SK-N-SH (cell line): ENCODE measurements around the gene TRIM67. TPM values are rescaled to one million over a fixed set of nuclear protein-coding genes. Genes with fewer than 3 reads are reported as not detected.

Experiments
- CTCF ChIA-PET: fragments of 300-600, 350-600 bp; formaldehyde crosslinking; extraction: SDS; loops from one replicate; lab custom pipeline; 2021; lab: Yijun Ruan, JAX
- POLR2A ChIA-PET: fragments of 350-600 bp; sonication (Branson Sonifier 250); formaldehyde crosslinking; extraction: SDS; loops from one replicate; lab custom pipeline; 2020; ENCODE audit warnings: antibody characterized with exemption, inconsistent platforms; lab: Yijun Ruan, JAX
- DNase-seq: peaks from one replicate; pipeline ENCODE4 v3.0.0; 2012
- H2AFZ ChIP-seq: fragments of 200-600 bp; sonication (generic); 2 replicates; pipeline ENCODE4 v1.8.1; 2016; ENCODE audit warnings: antibody characterized with exemption, mild to moderate bottlenecking, low read depth
- H3F3A ChIP-seq: fragments of 200-600 bp; sonication (generic); replicated peaks from 2 replicates; pipeline ENCODE3; 2016; ENCODE audit warnings: antibody characterized with exemption, mild to moderate bottlenecking; ENCODE audit not compliant: insufficient read depth
- H3K27ac ChIP-seq, 2 experiments: fragments of 200-500 bp in 1 of 2; fragments of 200-600 bp in 1 of 2; sonication (Bioruptor generic) in 1 of 2; sonication (generic), shearing (Covaris generic) in 1 of 2; 2 replicates each; pipeline versions ENCODE4 v1.5.1 to v1.6.1; 2014 to 2016; ENCODE audit warnings: low read depth in 2 of 2, inconsistent platforms in 1 of 2, low read length in 1 of 2, mild to moderate bottlenecking in 1 of 2, mixed read lengths in 1 of 2
- H3K27me3 ChIP-seq: fragments of 200-600 bp; sonication (generic), shearing (Covaris generic); 2 replicates; pipeline ENCODE4 v1.6.1; 2016; ENCODE audit warnings: mixed run types; ENCODE audit not compliant: insufficient read depth
- H3K36me3 ChIP-seq, 2 experiments: fragments of 200-500 bp in 1 of 2; fragments of 200-600 bp in 1 of 2; sonication (Bioruptor generic) in 1 of 2; sonication (generic) in 1 of 2; replicated peaks in 1 of 2; 2 replicates each; pipeline versions ENCODE3 to v1.5.1; 2014 to 2016; ENCODE audit warnings: low read length in 1 of 2, mild to moderate bottlenecking in 1 of 2; ENCODE audit not compliant: insufficient read depth in 2 of 2, control insufficient read depth in 1 of 2
- H3K4me1 ChIP-seq, 2 experiments: fragments of 200-500 bp in 1 of 2; fragments of 200-600 bp in 1 of 2; sonication (Bioruptor generic) in 1 of 2; sonication (generic), shearing (Covaris generic) in 1 of 2; 2 replicates each; pipeline versions ENCODE4 v1.5.1 to v1.6.1; 2014 to 2016; ENCODE audit warnings: low read depth in 1 of 2, low read length in 1 of 2, mixed run types in 1 of 2; ENCODE audit not compliant: insufficient read depth in 2 of 2, control insufficient read depth in 1 of 2
- H3K4me2 ChIP-seq: fragments of 200-600 bp; sonication (generic), shearing (Covaris generic); 2 replicates; pipeline ENCODE4 v1.6.1; 2017; ENCODE audit warnings: mixed run types
- H3K4me3 ChIP-seq, 2 experiments: fragments of 200-500 bp in 1 of 2; fragments of 200-600 bp in 1 of 2; sonication (Bioruptor generic) in 1 of 2; sonication (generic), shearing (Covaris generic) in 1 of 2; 2 replicates each; pipeline versions ENCODE4 v1.5.1 to v1.8.1; 2014 to 2016; ENCODE audit warnings: low read depth in 2 of 2, inconsistent platforms in 1 of 2, low read length in 1 of 2, mild to moderate bottlenecking in 1 of 2, mixed read lengths in 1 of 2, moderate library complexity in 1 of 2
- H3K79me2 ChIP-seq: fragments of 200-600 bp; sonication (generic); 2 replicates; pipeline ENCODE4 v1.8.1; 2017; ENCODE audit warnings: mild to moderate bottlenecking; ENCODE audit not compliant: insufficient read depth
- H3K9ac ChIP-seq: fragments of 200-600 bp; sonication (generic); 2 replicates; pipeline ENCODE4 v1.6.1; 2017; ENCODE audit warnings: mixed run types
- H3K9me2 ChIP-seq: fragments of 200-600 bp; sonication (generic); 2 replicates; pipeline ENCODE4 v1.6.1; 2017; ENCODE audit warnings: mixed run types
- H3K9me3 ChIP-seq: fragments of 200-600 bp; sonication (generic); 2 replicates; pipeline ENCODE4 v1.6.1; 2017; ENCODE audit warnings: mixed run types, mild to moderate bottlenecking, moderate library complexity
- H4K20me1 ChIP-seq: fragments of 200-600 bp; sonication (generic); 2 replicates; pipeline ENCODE4 v1.6.1; 2017; ENCODE audit warnings: mild to moderate bottlenecking, mixed run types; ENCODE audit not compliant: insufficient read depth
- FOXJ3 ChIP-seq: sonication (generic); formaldehyde crosslinking; IDR thresholded peaks from 2 replicates; pipeline ENCODE4 v1.5.1; 2020; ENCODE audit warnings: mild to moderate bottlenecking, missing genetic modification reagents
- FOXM1 ChIP-seq: IDR thresholded peaks from 2 replicates; pipeline ENCODE4 v1.4.0; 2012; ENCODE audit warnings: low read depth, mild to moderate bottlenecking
- GATA2 ChIP-seq: sonication (generic); formaldehyde crosslinking; IDR thresholded peaks from 2 replicates; pipeline ENCODE4 v1.5.0; 2020; ENCODE audit warnings: mild to moderate bottlenecking, missing genetic modification reagents
- IRF3 ChIP-seq: fragments of 150-350 bp; IDR thresholded peaks from 2 replicates; pipeline ENCODE4 v1.6.1; 2016; ENCODE audit warnings: mild to moderate bottlenecking, low read depth, low read length
- MAX ChIP-seq: IDR thresholded peaks from 2 replicates; pipeline ENCODE4 v1.4.0; 2012; ENCODE audit warnings: low read depth
- MEF2A ChIP-seq: IDR thresholded peaks from 2 replicates; pipeline ENCODE4 v1.4.0; 2012; ENCODE audit warnings: low read depth, borderline replicate concordance
- MXI1 ChIP-seq: IDR thresholded peaks from 2 replicates; pipeline ENCODE4 v1.6.1; 2012; ENCODE audit warnings: mild to moderate bottlenecking, low read depth, low read length, improper control_type of control experiment
- NRF1 ChIP-seq: IDR thresholded peaks from 2 replicates; pipeline ENCODE4 v1.6.1; 2012; ENCODE audit warnings: low read depth, mild to moderate bottlenecking, low read length
- PBX3 ChIP-seq: IDR thresholded peaks from 2 replicates; pipeline ENCODE4; 2012
- RCOR1 ChIP-seq: fragments of 150-350 bp; IDR thresholded peaks from 2 replicates; pipeline ENCODE4 v1.6.1; 2017; ENCODE audit warnings: antibody characterized with exemption, low read length
- REST ChIP-seq: IDR thresholded peaks from 2 replicates; pipeline ENCODE4 v1.6.1; 2012; ENCODE audit warnings: mild to moderate bottlenecking, low read depth, low read length, moderate library complexity
- RFX5 ChIP-seq: IDR thresholded peaks from 2 replicates; pipeline ENCODE4 v1.6.1; 2012; ENCODE audit warnings: mild to moderate bottlenecking, improper control_type of control experiment, low read length
- SIN3A ChIP-seq: IDR thresholded peaks from 2 replicates; pipeline ENCODE4 v1.6.1; 2012; ENCODE audit warnings: low read depth, mild to moderate bottlenecking, low read length, moderate library complexity, borderline replicate concordance
- TCF12 ChIP-seq: IDR thresholded peaks from 2 replicates; pipeline ENCODE4 v1.4.0; 2012
- ZBTB33 ChIP-seq: IDR thresholded peaks from 2 replicates; pipeline ENCODE4 v1.4.0; 2012; ENCODE audit warnings: low read depth, borderline replicate concordance
- WGBS: methylation state at CpG from one replicate; pipeline ENCODE4 v1.1.6; 2017; ENCODE audit warnings: low lambda C conversion rate; 5-methylcytosine and 5-hydroxymethylcytosine counted together
- polyA plus RNA-seq, 3 experiments: library from polyadenylated mRNA; depleted of rRNA; stranded (reverse); fragments of >200 nt; gene quantifications; 2 replicates each; pipeline ENCODE4 v1.2.3, GENCODE V29; 2012

The TRIM67 gene
- polyA plus RNA-seq, 1 of the 3 experiments (the other 2 are of a cell fraction) = not detected

GRCh38 chr1:231201979-231202633 lies 40.2 kb downstream of the TRIM67 start:
- Histone ChIP-seq H3K9me2 (no peaks in the 10 kb centered on the region), H3F3A (no peaks in the 10 kb centered on the region), H3K4me2 (no peak overlapping the region), H3K27ac (no peak overlapping the region), H4K20me1 (no peaks in the 10 kb centered on the region), H3K27me3 (no peaks in the 10 kb centered on the region; the same call in 1 of the 2 replicates), H3K79me2 (no peaks in the 10 kb centered on the region), H3K9ac (no peak overlapping the region), H3K9me3 (no peaks in the 10 kb centered on the region), H3K4me1 (peaks cover 0 to 16% of the 10 kb centered on the region in 2 experiments; a peak in 1 of 4 replicates), H3K4me3 (no peak overlapping the region), H2AFZ (no peak overlapping the region), H3K36me3 (no peaks in the 10 kb centered on the region)
- TF ChIP-seq RCOR1 (no peak), REST (no peak), FOXM1 (no peak)
- no peak for DNase-seq
- ChIA-PET CTCF (interaction anchor here (1.0 to 1.2 kb wide), 4 partner anchors 9 to 405 kb away, joined by 3 to 4 read pairs (median 3); no protein-coding TSS in a partner anchor), POLR2A (no interaction called here)
- WGBS = 73% methylated on average over 5 of the region's 5 CpGs

GRCh38 chr1:231203259-231204057 lies 41.6 kb downstream of the TRIM67 start:
- TF ChIP-seq MAX (no peak), NRF1 (no peak), SIN3A (no peak), RFX5 (no peak), GATA2 (CRISPR knock-in tag) (no peak), IRF3 (no peak), ZBTB33 (no peak), PBX3 (no peak), MEF2A (no peak), FOXJ3 (CRISPR knock-in tag) (no peak), TCF12 (no peak), MXI1 (no peak)
- TF ChIP-seq, all 33 proteins: peak for 0
- Histone ChIP-seq H3F3A (no peaks in the 10 kb centered on the region), H3K9me2 (no peaks in the 10 kb centered on the region), H3K4me2 (no peak overlapping the region), H3K27me3 (no peaks in the 10 kb centered on the region; the same call in 1 of the 2 replicates), H3K9ac (no peak overlapping the region), H3K36me3 (no peaks in the 10 kb centered on the region), H2AFZ (no peak overlapping the region), H3K27ac (no peak overlapping the region), H3K9me3 (no peaks in the 10 kb centered on the region), H4K20me1 (no peaks in the 10 kb centered on the region), H3K79me2 (no peaks in the 10 kb centered on the region), H3K4me1 (peaks cover 0 to 16% of the 10 kb centered on the region in 2 experiments; a peak in 1 of 4 replicates), H3K4me3 (no peak overlapping the region)
- ChIA-PET POLR2A (no interaction called here), CTCF (interaction anchor here (1.0 to 1.2 kb wide), 3 partner anchors 17 to 224 kb away, joined by 3 read pairs; no protein-coding TSS in a partner anchor)
- 58% methylated on average over 7 of the region's 21 CpGs for WGBS
- DNase-seq = no peak
